SKM-1 (cell line): Measurements from ENCODE around the gene CPNE5.
A peak's percentile ranks its signal among the peaks of the same experiment; 100 is the strongest.

Source experiments
- DNase-seq: peaks from one replicate; lab custom pipeline; 2025; ENCODE audit not compliant: unreplicated experiment; lab: John Stamatoyannopoulos, UW

Gene CPNE5

DNA sequence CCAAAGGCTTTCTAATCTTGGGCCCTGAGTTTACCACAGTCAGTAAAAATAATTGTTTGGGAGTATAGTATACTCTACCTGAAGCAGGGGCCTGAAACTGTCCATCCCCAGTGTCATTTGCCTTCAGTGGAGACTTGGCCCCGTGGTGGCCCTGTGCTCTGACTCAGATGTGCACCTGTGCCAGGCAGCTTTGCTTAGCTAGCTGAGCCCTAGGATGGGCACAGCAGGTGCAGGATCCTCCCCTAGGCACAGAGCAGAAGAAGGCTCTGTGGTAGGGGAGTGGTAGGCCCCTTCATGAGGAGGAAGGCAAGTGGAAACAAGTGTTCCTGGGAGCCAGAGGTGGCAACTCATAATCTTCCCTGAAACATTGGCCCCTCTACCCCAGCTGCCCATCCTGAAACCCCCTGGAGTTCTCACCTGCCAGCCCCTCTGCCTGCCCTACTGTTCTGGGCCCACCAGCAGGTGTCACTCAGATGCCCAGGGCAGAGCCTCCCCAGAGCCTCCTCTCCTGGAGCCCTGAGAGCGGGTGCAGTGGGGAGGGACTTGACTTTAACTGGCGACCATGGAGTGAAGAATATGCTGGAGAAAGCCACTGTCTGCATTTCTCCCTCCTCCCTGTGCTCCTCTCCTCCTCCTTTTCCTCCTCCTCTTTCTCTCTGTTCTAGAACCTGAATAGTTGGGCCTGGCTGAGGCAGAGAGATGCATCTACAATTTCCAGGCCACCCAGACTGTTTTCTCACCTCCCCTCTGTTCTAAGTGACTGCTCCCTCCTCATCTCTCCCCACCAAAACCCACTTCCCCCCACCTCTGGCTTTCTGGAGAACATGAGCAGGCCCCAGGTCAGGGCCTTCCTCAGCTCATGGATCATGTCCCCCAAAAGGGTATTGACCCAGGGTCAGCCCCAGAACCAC is 2.9 kb downstream of the CPNE5 start:
- DNase-seq: no peak

GRCh38 chr6:36834576-36835341 is 4.5 kb downstream of the CPNE5 start:
- no peak for DNase-seq

GRCh38 chr6:36833182-36833789 is 6.0 kb downstream of the CPNE5 start:
- DNase-seq: no peak

- no peak for DNase-seq
Measured at GRCh38 chr6:36832313-36832712, 6.9 kb downstream of the CPNE5 start.

DNA sequence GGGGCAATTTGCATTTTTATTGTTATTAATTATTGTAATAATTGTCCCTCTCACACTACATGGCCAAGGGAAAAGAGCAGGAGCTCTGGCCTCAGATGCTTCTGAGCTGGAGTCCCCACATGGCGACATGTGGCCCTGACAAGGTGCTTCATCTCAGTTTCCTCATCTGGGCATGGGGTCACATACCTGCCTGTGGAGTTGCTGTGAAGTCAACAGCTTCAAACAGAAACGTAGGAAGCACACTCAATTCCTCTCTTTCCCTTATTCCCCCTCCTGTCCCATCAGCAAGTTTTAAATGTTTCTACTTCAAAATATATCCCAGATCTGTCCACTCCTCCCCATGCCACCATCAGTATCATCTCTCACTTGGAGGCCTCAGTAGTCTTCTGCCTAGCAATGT is 8.7 kb downstream of the CPNE5 start:
- no peak for DNase-seq

DNA sequence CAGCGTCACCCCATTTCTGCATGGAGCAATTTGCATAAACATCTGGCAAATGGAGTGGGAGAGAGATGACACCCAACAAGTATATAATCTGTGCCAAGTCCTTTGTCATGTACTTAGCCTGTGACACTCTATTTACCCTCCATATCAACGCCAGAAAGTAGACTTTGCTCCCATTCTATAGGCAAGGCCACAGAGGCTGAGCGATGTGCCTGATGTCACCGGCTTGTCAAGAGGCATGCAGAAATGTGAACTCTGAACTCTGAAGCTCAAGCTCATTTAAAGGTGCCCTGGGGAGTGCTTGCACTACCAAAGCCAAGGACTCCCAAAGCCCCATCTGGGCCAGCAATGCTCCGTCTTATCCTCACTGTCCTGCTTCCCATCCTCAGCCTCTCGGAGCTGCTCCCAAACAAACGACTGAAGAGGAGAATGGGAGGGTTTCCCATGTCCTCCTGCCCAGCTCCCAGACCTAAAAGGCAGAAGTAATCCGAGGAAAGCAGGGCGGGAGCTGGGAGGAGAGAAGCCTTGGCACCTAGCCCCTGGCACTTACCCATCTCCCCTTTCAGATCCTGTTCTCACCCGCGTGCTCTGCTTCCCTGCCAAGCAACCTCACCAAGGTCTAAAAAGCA is 9.2 kb downstream of the CPNE5 start:
- DNase-seq: no peak

- DNase-seq: peak; percentile 59
Measured at GRCh38 chr6:36827261-36828079, 11.8 kb downstream of the CPNE5 start.

GRCh38 chr6:36826520-36827227 is 12.6 kb downstream of the CPNE5 start:
- DNase-seq: no peak

DNA sequence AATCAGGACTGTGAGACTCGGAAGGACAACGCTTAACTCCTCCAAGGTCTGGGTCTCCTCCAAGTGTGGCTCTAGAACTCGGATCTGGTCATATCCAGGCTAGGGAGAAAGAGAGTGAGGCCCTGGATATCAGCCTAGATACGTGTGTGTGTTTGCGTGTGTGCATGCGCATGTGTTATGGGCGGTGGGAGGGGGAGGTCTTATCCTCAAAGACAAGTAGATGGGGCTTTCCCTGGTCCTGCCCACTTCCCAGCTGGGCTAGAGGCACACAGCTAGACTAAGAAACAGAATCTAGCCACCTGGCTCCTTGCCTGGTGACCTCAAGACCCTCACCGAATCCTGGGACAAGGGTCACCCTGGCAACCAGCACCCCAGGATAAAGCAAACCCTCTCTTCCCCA is 13.2 kb downstream of the CPNE5 start:
- no peak for DNase-seq

GRCh38 chr6:36825452-36825851 is 13.8 kb downstream of the CPNE5 start:
- no peak for DNase-seq

- DNase-seq: no peak
Measured at GRCh38 chr6:36824253-36824652, 15.0 kb downstream of the CPNE5 start.

GRCh38 chr6:36823421-36824096 is 15.7 kb downstream of the CPNE5 start:
- DNase-seq: no peak

- DNase-seq: no peak
Measured at GRCh38 chr6:36822506-36823269, 16.6 kb downstream of the CPNE5 start.

DNA sequence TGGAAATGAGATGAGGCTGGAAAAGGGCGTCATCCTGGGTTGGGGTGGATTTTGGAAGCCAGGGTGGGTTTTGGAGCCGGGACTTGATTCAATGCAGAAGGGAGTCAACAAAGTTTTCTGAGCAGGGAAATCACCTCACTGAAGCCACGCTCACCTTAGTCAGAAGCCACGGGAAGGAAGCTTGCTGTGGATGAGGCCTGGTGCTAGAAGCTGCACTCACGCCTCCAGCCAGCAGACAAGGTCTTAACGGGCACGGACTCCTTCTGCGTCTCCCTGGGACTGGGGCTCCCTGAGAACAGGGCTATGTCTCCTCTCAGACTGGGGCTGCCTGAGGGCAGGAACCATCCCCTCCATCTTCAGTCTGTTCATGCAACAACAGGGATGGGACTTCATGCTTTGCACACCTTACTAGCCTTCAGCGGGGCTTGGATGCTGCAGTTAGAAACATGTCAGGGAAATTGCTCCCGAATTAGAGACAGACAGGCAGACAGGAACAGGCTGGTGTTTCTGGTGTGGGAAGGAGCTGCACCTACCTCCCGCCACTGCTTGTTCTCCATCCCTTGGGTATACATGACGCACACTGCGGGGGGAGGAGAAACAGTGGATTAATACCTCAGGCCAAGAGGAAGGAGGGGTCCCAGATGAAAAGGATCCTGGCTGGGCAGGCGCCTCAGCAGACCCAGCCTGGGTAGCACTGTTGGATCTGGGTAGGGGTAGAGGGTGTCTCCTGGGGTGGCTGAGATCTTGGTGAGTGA is 17.5 kb downstream of the CPNE5 start:
- DNase-seq: no peak

DNA sequence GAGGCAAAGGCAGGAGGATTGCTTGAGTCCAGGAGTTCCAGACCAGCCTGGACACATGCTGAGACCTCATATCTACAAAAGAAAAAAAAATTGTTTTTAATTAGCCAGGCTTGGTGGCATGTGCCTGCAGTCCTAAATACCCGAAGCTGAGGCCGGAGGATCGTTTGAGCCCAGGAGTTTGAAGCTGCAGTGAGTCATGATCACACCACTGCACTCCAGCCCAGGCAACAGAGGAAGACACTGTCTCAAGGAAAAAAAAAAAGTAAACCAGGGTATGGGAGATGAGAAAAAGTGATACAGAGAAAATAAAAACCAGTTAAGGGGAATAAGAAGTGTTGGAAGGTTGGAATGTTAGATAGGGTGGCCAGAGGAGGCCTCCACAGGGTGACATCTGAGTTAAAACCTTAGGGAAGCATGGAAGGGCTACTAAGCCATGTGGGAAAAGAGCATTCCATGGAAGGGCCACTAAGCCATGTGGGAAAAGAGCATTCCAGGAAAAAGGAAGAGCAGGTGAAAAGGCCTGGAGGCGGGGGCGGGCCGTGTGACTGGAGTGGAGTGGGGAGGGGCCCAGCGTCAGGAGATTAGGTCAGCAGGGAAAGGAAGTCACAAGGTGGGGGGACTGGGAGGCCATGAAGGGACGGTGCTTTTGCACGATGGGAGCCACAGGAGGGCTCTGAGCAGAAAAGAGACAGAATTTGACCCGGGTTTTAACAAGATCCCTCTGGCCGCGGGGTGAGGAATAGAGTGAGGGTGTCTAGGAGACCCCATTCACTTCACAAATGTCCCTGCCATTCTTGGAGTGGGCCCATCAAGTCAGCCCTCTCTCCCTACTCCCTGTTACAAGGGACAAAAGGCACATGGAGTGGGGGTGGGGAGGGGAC is 18.3 kb downstream of the CPNE5 start:
- no peak for DNase-seq

DNA sequence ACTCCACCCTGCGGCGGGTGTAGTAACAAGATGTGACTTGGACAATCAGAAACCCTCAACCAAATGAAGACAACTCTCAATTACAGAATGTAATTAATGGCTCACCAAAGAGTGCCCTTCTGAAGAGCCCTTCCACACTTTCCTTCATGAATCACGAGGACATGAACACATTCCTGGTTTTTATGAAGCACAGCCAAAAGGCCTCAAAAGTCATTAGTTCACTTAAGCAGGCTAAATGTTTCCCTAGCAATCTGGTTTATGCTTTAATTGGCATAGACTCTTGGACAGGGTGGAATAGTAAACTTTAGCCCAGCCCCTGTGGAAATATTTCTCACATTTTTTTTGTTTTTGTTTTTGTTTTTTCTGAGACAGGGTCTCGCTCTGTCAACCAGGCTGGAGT is 20.5 kb downstream of the CPNE5 start:
- DNase-seq: no peak

DNA sequence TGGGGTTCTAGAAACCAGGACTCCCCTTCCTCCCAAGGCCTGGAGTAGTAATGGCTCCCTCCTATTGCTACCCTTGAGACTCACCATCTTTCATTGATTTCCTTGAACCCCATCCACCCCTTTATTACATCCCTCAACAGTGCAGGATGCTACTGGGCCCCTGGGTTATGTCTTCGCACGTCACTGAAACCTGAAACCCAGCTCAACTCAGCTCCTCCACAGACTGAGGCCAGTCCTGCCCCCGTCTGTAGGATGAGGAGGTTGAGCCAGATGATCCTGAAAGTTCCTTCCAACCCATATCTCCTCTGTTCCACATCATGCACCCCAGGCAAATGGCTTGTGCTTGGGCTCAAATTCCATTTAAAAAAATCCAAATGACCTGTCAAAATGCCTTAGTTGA is 21.4 kb downstream of the CPNE5 start:
- no peak for DNase-seq
